ENCODE data around the gene TCF7L2. TPM values are rescaled to one million over a fixed set of nuclear protein-coding genes. Genes with fewer than 3 reads are reported as not detected.

TCF7L2 gene
- polyA plus RNA-seq, 1 experiment = 6.3 TPM

DNA sequence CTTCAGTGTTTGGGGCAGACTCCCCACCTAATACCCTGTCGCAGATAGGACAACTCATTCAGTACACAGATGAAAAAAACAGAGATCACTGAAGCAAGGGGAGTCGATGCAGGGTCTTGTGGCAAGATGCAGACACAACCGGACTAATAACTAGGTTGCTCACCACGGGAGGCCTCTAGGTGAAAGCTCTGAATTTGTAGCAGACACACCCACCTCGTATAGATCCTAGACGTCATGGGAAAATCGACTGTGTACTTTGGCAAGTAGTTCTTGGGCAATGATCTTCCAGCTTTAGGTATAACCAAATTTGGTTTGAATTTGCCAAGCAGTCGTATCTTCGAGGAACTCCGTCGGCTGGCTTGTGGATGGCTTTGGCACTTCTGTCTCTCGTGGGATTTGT is 88.1 kb downstream of the TCF7L2 start:
- CTCF ChIA-PET = interaction anchor here (0.6 to 1.7 kb wide), 2 partner anchors 14 to 89 kb away, joined by 3 to 4 read pairs; no protein-coding TSS in a partner anchor
- H3K4me3 ChIP-seq (ENCODE audit: low read depth, low read length) = no peak overlapping the region
- no peaks in the 10 kb centered on the region for H3K27me3 ChIP-seq (ENCODE audit: control insufficient read depth, insufficient read depth, low read length)
- POLR2A ChIA-PET = no interaction called here
- DNase-seq (ENCODE audit: low read depth, low spot score) = no peak
- TF ChIP-seq CTCF (IDR thresholded peaks at IDR 0.05; ENCODE audit: low read depth, low read length) = no peak
- H3K27ac ChIP-seq (ENCODE audit: low read depth, low read length) = no peak overlapping the region
- H3K9me3 ChIP-seq (ENCODE audit: control insufficient read depth, insufficient read depth, low read length) = no peaks in the 10 kb centered on the region

DNA sequence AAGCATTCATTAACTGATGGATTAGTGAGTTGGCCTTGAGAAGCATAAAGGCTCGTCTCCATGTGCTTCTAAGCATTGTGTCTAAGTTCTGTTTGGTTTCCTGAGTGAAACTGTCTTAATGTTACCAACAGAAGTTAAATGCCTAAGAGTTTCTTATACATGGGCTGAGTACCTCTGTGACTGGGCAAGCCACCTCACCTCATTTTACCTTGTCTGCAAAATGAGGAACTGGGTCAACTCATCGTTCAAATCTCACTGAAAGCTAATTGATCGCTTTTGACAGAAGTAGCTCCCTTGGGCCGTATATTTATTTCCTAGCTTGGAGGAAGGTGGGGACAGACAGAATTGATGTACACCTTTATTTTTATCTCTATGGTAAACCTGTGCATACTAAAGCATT is 88.9 kb downstream of the TCF7L2 start:
- Histone ChIP-seq H3K27ac (ENCODE audit: low read depth, low read length) (no peak overlapping the region), H3K27me3 (ENCODE audit: control insufficient read depth, insufficient read depth, low read length) (no peaks in the 10 kb centered on the region), H3K4me3 (ENCODE audit: low read depth, low read length) (no peak overlapping the region), H3K9me3 (ENCODE audit: control insufficient read depth, insufficient read depth, low read length) (no peaks in the 10 kb centered on the region)
- TF ChIP-seq CTCF (IDR thresholded peaks at IDR 0.05; ENCODE audit: low read depth, low read length) = no peak
- no peak for DNase-seq (ENCODE audit: low read depth, low spot score)
- POLR2A ChIA-PET = no interaction called here
- CTCF ChIA-PET = interaction anchor here (0.6 kb wide), 1 partner anchor 259 kb away, joined by 3 read pairs; no protein-coding TSS in a partner anchor

DNA sequence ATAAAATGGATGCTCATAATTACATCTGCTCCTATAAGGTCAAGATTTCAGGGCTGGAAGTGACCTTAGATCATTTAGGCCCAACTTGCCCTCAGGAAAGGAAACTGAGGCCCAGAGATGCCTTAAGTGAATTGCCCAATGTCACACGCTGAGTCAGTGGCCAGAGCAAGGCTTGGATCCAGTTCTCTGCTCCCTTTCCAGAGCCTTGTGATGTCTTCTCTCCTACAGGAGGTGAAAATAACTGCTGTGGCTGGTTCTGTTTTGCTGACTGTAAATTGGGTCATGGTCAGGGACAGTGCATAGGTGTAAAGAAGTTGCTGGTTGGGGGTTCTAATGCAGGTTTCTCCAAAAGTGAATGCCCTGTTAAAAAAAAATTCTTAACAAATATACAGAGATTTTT is 91.3 kb downstream of the TCF7L2 start:
- no peak for DNase-seq (ENCODE audit: low read depth, low spot score)
- CTCF ChIA-PET = interaction anchor here (0.8 kb wide), 1 partner anchor 11 kb away, joined by 4 read pairs; no protein-coding TSS in a partner anchor
- H3K9me3 ChIP-seq (ENCODE audit: control insufficient read depth, insufficient read depth, low read length) = no peaks in the 10 kb centered on the region
- no peaks in the 10 kb centered on the region for H3K27me3 ChIP-seq (ENCODE audit: control insufficient read depth, insufficient read depth, low read length)
- no peak for TF ChIP-seq CTCF (IDR thresholded peaks at IDR 0.05; ENCODE audit: low read depth, low read length)
- POLR2A ChIA-PET = no interaction called here
- H3K27ac ChIP-seq (ENCODE audit: low read depth, low read length) = no peak overlapping the region
- no peak overlapping the region for H3K4me3 ChIP-seq (ENCODE audit: low read depth, low read length)

- CTCF ChIA-PET = no interaction called here
- H3K27ac ChIP-seq (ENCODE audit: low read depth, low read length) = no peak overlapping the region
Observed at GRCh38 chr10:113041841-113042750, 92.0 kb downstream of the TCF7L2 start.

More at GRCh38 chr10:113041841-113042750, 92.0 kb downstream of the TCF7L2 start:
- Histone ChIP-seq H3K4me3 (ENCODE audit: low read depth, low read length) (no peak overlapping the region), H3K9me3 (ENCODE audit: control insufficient read depth, insufficient read depth, low read length) (no peaks in the 10 kb centered on the region), H3K27me3 (ENCODE audit: control insufficient read depth, insufficient read depth, low read length) (no peaks in the 10 kb centered on the region)
- DNase-seq (ENCODE audit: low read depth, low spot score) = no peak
- no peak for TF ChIP-seq CTCF (IDR thresholded peaks at IDR 0.05; ENCODE audit: low read depth, low read length)
- POLR2A ChIA-PET = no interaction called here
